ENCODE results near the gene TPSD1.

DNA sequence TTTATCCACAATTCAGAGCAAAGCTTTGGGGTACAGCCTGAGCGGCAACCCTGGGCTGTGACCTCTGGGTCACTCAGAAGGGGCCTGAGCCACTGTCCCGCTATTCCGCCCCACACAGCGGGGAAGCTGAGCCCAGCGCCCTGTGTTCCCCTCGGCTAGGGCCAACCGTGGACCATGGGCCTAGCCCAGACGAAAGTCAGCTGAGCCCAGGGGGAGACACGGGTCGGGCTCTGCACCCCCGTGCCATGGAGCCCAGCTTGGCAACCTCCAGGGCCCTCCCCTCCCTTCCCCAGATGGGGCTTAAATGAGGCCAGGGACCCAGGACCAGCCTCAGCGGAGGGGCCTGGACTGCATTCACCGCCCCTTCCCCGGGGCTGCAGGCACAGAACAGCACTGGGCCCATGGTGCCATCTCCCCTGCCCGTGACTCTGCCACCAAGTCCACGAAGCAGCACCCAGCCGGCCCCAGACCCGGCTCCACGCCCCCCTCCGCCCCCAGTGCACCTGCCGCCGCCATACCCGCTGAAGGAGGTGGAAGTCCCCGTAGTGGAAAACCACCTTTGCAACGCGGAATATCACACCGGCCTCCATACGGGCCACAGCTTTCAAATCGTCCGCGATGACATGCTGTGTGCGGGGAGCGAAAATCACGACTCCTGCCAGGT, 1.8 kb downstream of the TPSD1 start:
- TF ChIP-seq MEF2A (IDR thresholded peaks at IDR 0.05; ENCODE audit: borderline replicate concordance, low read depth) (no peak), ELF1 (IDR thresholded peaks at IDR 0.05) (no peak), MXI1 (IDR thresholded peaks at IDR 0.05; ENCODE audit: low read depth, low read length) (no peak), EP300 (IDR thresholded peaks at IDR 0.05; ENCODE audit: borderline replicate concordance in 1 of 2, low read depth in 1 of 2, low read length in 1 of 2) (no peak)
- TF ChIP-seq, protein P1, sequence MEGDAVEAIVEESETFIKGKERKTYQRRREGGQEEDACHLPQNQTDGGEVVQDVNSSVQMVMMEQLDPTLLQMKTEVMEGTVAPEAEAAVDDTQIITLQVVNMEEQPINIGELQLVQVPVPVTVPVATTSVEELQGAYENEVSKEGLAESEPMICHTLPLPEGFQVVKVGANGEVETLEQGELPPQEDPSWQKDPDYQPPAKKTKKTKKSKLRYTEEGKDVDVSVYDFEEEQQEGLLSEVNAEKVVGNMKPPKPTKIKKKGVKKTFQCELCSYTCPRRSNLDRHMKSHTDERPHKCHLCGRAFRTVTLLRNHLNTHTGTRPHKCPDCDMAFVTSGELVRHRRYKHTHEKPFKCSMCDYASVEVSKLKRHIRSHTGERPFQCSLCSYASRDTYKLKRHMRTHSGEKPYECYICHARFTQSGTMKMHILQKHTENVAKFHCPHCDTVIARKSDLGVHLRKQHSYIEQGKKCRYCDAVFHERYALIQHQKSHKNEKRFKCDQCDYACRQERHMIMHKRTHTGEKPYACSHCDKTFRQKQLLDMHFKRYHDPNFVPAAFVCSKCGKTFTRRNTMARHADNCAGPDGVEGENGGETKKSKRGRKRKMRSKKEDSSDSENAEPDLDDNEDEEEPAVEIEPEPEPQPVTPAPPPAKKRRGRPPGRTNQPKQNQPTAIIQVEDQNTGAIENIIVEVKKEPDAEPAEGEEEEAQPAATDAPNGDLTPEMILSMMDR (IDR thresholded peaks at IDR 0.05): no peak
